GM23338 (cell line): Measurements from ENCODE around the gene F7. TPM values are rescaled to one million over a fixed set of nuclear protein-coding genes. Genes with fewer than 3 reads are reported as not detected.

Experiments used
- ATAC-seq: fragments of 200-7000 bp; cut with Tn5 transposase; 3 replicates; pipeline ENCODE4 v1.9.1; 2020
- DNase-seq: peaks from one replicate; pipeline ENCODE4 v3.0.0-alpha.2; 2015; ENCODE audit warnings: low spot score
- H2AFZ ChIP-seq: fragments of 200-600 bp; sonication (generic); 2 replicates; pipeline ENCODE4 v1.8.0; 2016; ENCODE audit warnings: antibody characterized with exemption, mild to moderate bottlenecking, moderate library complexity
- H3F3A ChIP-seq: fragments of 200-600 bp; sonication (generic); replicated peaks from 2 replicates; pipeline ENCODE4 v1.8.0; 2017; ENCODE audit warnings: antibody characterized with exemption, mixed run types, low read depth
- H3K27ac ChIP-seq: fragments of 200-600 bp; sonication (generic); 2 replicates; pipeline ENCODE4 v1.6.1; 2016; ENCODE audit warnings: low read depth
- H3K27me3 ChIP-seq: fragments of 200-600 bp; sonication (generic); 2 replicates; pipeline ENCODE4 v1.8.0; 2016; ENCODE audit warnings: mild to moderate bottlenecking, mixed run types, moderate library complexity; ENCODE audit not compliant: insufficient read depth
- H3K36me3 ChIP-seq: fragments of 200-600 bp; sonication (generic); 2 replicates; pipeline ENCODE4 v1.8.0; 2016; ENCODE audit warnings: mild to moderate bottlenecking; ENCODE audit not compliant: insufficient read depth
- H3K4me1 ChIP-seq: fragments of 200-600 bp; sonication (generic); 2 replicates; pipeline ENCODE4 v1.8.0; 2016; ENCODE audit warnings: mild to moderate bottlenecking, moderate library complexity; ENCODE audit not compliant: insufficient read depth
- H3K4me2 ChIP-seq: fragments of 200-600 bp; sonication (generic); 2 replicates; pipeline ENCODE4 v1.7.1; 2017; ENCODE audit warnings: mixed run types
- H3K4me3 ChIP-seq: fragments of 200-600 bp; sonication (generic); 2 replicates; pipeline ENCODE4 v1.6.1; 2016; ENCODE audit warnings: mixed run types
- H3K79me2 ChIP-seq: fragments of 200-600 bp; sonication (generic); replicated peaks from 2 replicates; pipeline ENCODE4 v1.8.0; 2017; ENCODE audit warnings: mild to moderate bottlenecking; ENCODE audit not compliant: insufficient read depth
- H3K9me2 ChIP-seq: fragments of 200-600 bp; sonication (generic); 2 replicates; pipeline ENCODE4 v1.8.0; 2017; ENCODE audit not compliant: insufficient read depth
- H4K20me1 ChIP-seq: fragments of 200-600 bp; sonication (generic); replicated peaks from 2 replicates; pipeline ENCODE4 v1.8.0; 2017; ENCODE audit warnings: mild to moderate bottlenecking; ENCODE audit not compliant: insufficient read depth
- H3K27ac Mint-ChIP-seq: 2 replicates; pipeline ENCODE4 v1.8.0; 2020; ENCODE audit warnings: inconsistent platforms, mild to moderate bottlenecking, moderate library complexity, mixed read lengths
- H3K27me3 Mint-ChIP-seq: 3 replicates; pipeline ENCODE4 v1.8.0; 2022; ENCODE audit warnings: low read depth, mild to moderate bottlenecking, moderate library complexity, mixed read lengths, inconsistent platforms; ENCODE audit not compliant: insufficient read depth, poor library complexity
- H3K36me3 Mint-ChIP-seq: 3 replicates; pipeline ENCODE4 v1.8.0; 2021; ENCODE audit warnings: low read depth, mild to moderate bottlenecking, inconsistent platforms, moderate library complexity, mixed read lengths
- H3K4me1 Mint-ChIP-seq: 3 replicates; pipeline ENCODE4 v1.8.0; 2020; ENCODE audit warnings: mild to moderate bottlenecking, inconsistent platforms, mixed read lengths
- H3K4me3 Mint-ChIP-seq: 3 replicates; pipeline ENCODE4 v1.8.0; 2021; ENCODE audit warnings: moderate library complexity, mild to moderate bottlenecking, inconsistent platforms, mixed read lengths
- H3K9me3 Mint-ChIP-seq: 3 replicates; pipeline ENCODE4 v1.8.0; 2020; ENCODE audit warnings: moderate library complexity, mild to moderate bottlenecking, inconsistent platforms, mixed read lengths
- CREB1 ChIP-seq: fragments of 250-450 bp; sonication (Bioruptor Pico); IDR thresholded peaks from 2 replicates; pipeline ENCODE4 v1.5.0; 2020; ENCODE audit warnings: low read depth, mild to moderate bottlenecking, moderate library complexity
- EZH2 ChIP-seq: fragments of 200-600 bp; sonication (generic); IDR thresholded peaks from one replicate; pipeline ENCODE4 v1.8.0; 2017; ENCODE audit warnings: antibody characterized with exemption, mild to moderate bottlenecking, low read depth; ENCODE audit not compliant: unreplicated experiment
- NANOG ChIP-seq: IDR thresholded peaks from 2 replicates; pipeline ENCODE4 v1.6.1; 2016; ENCODE audit warnings: antibody characterized with exemption, borderline replicate concordance
- STAT1 ChIP-seq: IDR thresholded peaks from one replicate; pipeline ENCODE4 v1.6.1; 2016; ENCODE audit warnings: antibody characterized with exemption; ENCODE audit not compliant: unreplicated experiment
- ZNF331 ChIP-seq: fragments of 250-450 bp; sonication (Bioruptor Pico); IDR thresholded peaks from 2 replicates; pipeline ENCODE4 v1.5.0; 2020; ENCODE audit warnings: low read depth, mild to moderate bottlenecking, moderate library complexity
- polyA plus RNA-seq: library from polyadenylated mRNA; unstranded; fragments of >200 nt; fragmentation: Nextera tagmentation; extraction: Ambion mirVana; gene quantifications from 2 replicates; pipeline ENCODE4 v1.2.1, GENCODE V29; 2016
- total RNA-seq: library from RNA; depleted of rRNA; stranded (reverse); fragments of >200 nt; shearing (Covaris generic); gene quantifications from 2 replicates; pipeline ENCODE4 v1.2.3, GENCODE V29; 2014
- TF ChIP-seq, protein P1 (sequence below): fragments of 250-450 bp; sonication (Bioruptor Pico); IDR thresholded peaks from 2 replicates; pipeline ENCODE4 v1.5.0; 2020; ENCODE audit warnings: mild to moderate bottlenecking, moderate library complexity
- TF ChIP-seq, protein P2 (sequence below): IDR thresholded peaks from one replicate; pipeline ENCODE4 v1.6.1; 2018; ENCODE audit warnings: antibody characterized with exemption; ENCODE audit not compliant: unreplicated experiment
- TF ChIP-seq, protein P3 (sequence below): IDR thresholded peaks from 2 replicates; pipeline ENCODE4 v1.6.1; 2016; ENCODE audit warnings: antibody characterized with exemption

Gene F7
- total and polyA plus RNA-seq, 2 experiments from 2014 or later, result 0.16 to 0.24 TPM

DNA sequence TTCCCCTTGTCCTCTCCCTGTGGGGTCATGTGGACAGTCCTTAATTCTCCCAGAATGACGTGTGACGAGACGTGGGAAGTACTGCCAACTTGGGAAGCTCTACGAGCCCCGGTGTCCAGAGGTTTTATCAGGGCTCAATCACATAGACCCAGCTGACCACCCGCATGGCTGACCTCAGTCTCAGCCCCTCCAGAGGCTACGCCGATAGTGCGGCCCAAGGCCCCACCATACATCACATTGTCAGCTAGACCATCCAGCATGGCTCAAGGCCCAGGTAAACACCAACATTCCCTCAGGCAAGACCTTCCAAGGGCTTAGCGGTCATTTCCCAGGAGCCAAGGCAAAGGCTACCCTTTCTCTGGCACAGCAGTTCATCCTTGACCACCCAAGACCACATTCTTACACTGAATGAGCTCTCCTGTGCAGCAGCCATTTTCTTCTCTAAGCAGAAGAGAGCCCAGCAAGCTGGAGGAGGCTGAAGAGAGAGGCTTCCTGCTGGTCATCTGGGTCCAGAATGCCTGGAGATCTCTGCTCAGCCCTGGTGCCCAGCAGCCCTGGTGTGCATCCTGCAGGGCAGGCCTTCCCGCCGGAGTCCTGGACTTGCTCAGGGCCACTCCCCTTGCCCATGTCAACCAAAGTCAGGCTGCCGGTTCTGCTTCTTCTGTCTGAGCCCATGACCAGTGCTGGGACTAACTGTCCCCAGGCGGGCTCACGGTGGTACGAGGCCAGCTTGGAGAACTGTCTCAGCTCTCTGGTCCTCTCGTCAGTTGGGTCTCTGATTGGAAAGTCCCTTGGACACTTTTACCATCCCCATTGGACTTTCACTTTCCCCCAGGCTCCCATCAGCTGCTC, 9.1 kb downstream of the F7 start:
- Histone ChIP-seq H3K79me2 (no peaks in the 10 kb centered on the region), H3K36me3 (no peaks in the 10 kb centered on the region), H3K4me1 (no peaks in the 10 kb centered on the region), H3K9me2 (no peaks in the 10 kb centered on the region), H3K27me3 (peaks cover 20% of the 10 kb centered on the region), H2AFZ (no peak overlapping the region), H4K20me1 (no peaks in the 10 kb centered on the region), H3K4me3 (no peak overlapping the region), H3K27ac (no peak overlapping the region), H3K4me2 (no peak overlapping the region), H3F3A (no peaks in the 10 kb centered on the region)
- H3K4me3 Mint-ChIP-seq, result no peak overlapping the region
- no peaks in the 10 kb centered on the region for H3K36me3 Mint-ChIP-seq
- TF ChIP-seq NANOG, result no peak
- no peak for TF ChIP-seq STAT1
- no peak for TF ChIP-seq CREB1 (CRISPR knock-in tag)
- TF ChIP-seq ZNF331 (CRISPR knock-in tag), result no peak
- ATAC-seq (no peak), DNase-seq (no peak)
- no peak overlapping the region for H3K27ac Mint-ChIP-seq
- peaks cover 3% of the 10 kb centered on the region; the same call in 1 of the 3 replicates for H3K9me3 Mint-ChIP-seq
- H3K27me3 Mint-ChIP-seq, result peaks cover 16% of the 10 kb centered on the region
- H3K4me1 Mint-ChIP-seq, result no peaks in the 10 kb centered on the region

DNA sequence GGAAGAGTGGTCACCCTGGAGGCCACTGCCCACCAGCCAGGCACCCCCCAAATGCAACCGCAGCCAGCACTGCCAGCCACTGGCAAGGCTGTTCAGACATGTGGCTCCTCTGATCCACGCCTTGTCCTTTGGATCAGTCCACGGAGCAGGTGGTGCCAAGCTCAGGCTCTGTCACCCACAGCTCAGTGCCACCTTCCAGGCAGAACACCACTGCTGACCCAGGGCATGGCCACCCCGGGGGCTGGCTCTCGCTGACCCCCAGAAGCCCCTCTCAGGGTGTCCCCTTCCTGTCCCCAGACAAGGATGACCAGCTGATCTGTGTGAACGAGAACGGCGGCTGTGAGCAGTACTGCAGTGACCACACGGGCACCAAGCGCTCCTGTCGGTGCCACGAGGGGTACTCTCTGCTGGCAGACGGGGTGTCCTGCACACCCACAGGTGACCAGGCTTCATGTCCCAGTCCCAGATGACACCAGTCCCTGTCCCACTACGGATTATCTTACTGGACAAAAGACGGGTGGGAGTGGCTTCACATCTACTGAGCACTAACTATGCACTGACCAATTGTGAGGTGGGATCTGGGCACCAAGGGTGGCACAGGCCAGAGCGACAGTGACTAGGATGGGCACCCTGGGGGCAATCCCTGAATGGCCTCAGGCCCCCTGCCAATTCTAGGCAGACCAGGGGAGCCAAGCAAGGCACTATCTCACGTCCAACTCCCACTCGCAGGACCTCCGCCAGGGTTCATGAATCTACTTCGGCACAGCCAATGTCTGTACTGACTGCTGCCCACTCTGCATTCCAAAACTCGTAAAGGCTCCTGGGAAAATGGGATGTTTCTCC, 10.0 kb downstream of the F7 start:
- H3K27ac Mint-ChIP-seq, result no peak overlapping the region
- TF ChIP-seq, protein P1, sequence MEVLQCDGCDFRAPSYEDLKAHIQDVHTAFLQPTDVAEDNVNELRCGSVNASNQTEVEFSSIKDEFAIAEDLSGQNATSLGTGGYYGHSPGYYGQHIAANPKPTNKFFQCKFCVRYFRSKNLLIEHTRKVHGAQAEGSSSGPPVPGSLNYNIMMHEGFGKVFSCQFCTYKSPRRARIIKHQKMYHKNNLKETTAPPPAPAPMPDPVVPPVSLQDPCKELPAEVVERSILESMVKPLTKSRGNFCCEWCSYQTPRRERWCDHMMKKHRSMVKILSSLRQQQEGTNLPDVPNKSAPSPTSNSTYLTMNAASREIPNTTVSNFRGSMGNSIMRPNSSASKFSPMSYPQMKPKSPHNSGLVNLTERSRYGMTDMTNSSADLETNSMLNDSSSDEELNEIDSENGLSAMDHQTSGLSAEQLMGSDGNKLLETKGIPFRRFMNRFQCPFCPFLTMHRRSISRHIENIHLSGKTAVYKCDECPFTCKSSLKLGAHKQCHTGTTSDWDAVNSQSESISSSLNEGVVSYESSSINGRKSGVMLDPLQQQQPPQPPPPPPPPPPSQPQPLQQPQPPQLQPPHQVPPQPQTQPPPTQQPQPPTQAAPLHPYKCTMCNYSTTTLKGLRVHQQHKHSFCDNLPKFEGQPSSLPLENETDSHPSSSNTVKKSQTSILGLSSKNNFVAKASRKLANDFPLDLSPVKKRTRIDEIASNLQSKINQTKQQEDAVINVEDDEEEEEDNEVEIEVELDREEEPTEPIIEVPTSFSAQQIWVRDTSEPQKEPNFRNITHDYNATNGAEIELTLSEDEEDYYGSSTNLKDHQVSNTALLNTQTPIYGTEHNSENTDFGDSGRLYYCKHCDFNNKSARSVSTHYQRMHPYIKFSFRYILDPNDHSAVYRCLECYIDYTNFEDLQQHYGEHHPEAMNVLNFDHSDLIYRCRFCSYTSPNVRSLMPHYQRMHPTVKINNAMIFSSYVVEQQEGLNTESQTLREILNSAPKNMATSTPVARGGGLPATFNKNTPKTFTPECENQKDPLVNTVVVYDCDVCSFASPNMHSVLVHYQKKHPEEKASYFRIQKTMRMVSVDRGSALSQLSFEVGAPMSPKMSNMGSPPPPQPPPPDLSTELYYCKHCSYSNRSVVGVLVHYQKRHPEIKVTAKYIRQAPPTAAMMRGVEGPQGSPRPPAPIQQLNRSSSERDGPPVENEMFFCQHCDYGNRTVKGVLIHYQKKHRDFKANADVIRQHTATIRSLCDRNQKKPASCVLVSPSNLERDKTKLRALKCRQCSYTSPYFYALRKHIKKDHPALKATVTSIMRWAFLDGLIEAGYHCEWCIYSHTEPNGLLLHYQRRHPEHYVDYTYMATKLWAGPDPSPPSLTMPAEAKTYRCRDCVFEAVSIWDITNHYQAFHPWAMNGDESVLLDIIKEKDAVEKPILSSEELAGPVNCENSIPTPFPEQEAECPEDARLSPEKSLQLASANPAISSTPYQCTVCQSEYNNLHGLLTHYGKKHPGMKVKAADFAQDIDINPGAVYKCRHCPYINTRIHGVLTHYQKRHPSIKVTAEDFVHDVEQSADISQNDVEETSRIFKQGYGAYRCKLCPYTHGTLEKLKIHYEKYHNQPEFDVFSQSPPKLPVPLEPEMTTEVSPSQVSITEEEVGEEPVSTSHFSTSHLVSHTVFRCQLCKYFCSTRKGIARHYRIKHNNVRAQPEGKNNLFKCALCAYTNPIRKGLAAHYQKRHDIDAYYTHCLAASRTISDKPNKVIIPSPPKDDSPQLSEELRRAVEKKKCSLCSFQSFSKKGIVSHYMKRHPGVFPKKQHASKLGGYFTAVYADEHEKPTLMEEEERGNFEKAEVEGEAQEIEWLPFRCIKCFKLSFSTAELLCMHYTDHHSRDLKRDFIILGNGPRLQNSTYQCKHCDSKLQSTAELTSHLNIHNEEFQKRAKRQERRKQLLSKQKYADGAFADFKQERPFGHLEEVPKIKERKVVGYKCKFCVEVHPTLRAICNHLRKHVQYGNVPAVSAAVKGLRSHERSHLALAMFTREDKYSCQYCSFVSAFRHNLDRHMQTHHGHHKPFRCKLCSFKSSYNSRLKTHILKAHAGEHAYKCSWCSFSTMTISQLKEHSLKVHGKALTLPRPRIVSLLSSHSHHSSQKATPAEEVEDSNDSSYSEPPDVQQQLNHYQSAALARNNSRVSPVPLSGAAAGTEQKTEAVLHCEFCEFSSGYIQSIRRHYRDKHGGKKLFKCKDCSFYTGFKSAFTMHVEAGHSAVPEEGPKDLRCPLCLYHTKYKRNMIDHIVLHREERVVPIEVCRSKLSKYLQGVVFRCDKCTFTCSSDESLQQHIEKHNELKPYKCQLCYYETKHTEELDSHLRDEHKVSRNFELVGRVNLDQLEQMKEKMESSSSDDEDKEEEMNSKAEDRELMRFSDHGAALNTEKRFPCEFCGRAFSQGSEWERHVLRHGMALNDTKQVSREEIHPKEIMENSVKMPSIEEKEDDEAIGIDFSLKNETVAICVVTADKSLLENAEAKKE (CRISPR knock-in tag), result no peak
- TF ChIP-seq, protein P2, sequence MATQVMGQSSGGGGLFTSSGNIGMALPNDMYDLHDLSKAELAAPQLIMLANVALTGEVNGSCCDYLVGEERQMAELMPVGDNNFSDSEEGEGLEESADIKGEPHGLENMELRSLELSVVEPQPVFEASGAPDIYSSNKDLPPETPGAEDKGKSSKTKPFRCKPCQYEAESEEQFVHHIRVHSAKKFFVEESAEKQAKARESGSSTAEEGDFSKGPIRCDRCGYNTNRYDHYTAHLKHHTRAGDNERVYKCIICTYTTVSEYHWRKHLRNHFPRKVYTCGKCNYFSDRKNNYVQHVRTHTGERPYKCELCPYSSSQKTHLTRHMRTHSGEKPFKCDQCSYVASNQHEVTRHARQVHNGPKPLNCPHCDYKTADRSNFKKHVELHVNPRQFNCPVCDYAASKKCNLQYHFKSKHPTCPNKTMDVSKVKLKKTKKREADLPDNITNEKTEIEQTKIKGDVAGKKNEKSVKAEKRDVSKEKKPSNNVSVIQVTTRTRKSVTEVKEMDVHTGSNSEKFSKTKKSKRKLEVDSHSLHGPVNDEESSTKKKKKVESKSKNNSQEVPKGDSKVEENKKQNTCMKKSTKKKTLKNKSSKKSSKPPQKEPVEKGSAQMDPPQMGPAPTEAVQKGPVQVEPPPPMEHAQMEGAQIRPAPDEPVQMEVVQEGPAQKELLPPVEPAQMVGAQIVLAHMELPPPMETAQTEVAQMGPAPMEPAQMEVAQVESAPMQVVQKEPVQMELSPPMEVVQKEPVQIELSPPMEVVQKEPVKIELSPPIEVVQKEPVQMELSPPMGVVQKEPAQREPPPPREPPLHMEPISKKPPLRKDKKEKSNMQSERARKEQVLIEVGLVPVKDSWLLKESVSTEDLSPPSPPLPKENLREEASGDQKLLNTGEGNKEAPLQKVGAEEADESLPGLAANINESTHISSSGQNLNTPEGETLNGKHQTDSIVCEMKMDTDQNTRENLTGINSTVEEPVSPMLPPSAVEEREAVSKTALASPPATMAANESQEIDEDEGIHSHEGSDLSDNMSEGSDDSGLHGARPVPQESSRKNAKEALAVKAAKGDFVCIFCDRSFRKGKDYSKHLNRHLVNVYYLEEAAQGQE, result no peak
- TF ChIP-seq, protein P3, sequence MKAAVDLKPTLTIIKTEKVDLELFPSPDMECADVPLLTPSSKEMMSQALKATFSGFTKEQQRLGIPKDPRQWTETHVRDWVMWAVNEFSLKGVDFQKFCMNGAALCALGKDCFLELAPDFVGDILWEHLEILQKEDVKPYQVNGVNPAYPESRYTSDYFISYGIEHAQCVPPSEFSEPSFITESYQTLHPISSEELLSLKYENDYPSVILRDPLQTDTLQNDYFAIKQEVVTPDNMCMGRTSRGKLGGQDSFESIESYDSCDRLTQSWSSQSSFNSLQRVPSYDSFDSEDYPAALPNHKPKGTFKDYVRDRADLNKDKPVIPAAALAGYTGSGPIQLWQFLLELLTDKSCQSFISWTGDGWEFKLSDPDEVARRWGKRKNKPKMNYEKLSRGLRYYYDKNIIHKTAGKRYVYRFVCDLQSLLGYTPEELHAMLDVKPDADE, result no peak
- no peak for TF ChIP-seq EZH2

More for the DNA sequence above, 10.0 kb downstream of the F7 start:
- no peak overlapping the region for H3K4me3 Mint-ChIP-seq
- no peaks in the 10 kb centered on the region for H4K20me1 ChIP-seq
- H2AFZ ChIP-seq, result no peak overlapping the region
- H3K36me3 ChIP-seq, result no peaks in the 10 kb centered on the region
- no peaks in the 10 kb centered on the region for H3K79me2 ChIP-seq
- H3K4me1 Mint-ChIP-seq, result no peaks in the 10 kb centered on the region
- no peaks in the 10 kb centered on the region for H3K4me1 ChIP-seq
- no peaks in the 10 kb centered on the region for H3K36me3 Mint-ChIP-seq
- H3K4me3 ChIP-seq, result no peak overlapping the region
- no peak overlapping the region for H3K4me2 ChIP-seq
- peaks cover 12% of the 10 kb centered on the region for H3K27me3 ChIP-seq
- H3K27me3 Mint-ChIP-seq, result peaks cover 13% of the 10 kb centered on the region
- ATAC-seq, result no peak
- peaks cover 3% of the 10 kb centered on the region; the same call in 1 of the 3 replicates for H3K9me3 Mint-ChIP-seq
- no peaks in the 10 kb centered on the region for H3K9me2 ChIP-seq
- no peak overlapping the region for H3K27ac ChIP-seq
- no peak for DNase-seq
- H3F3A ChIP-seq, result no peaks in the 10 kb centered on the region
